HEK293 (cell line): Measurements from ENCODE around the gene TMEM178A.

Experiments used
- CTCF ChIA-PET: fragments of 350-600 bp; formaldehyde crosslinking; extraction: SDS; loops from one replicate; lab custom pipeline; 2021; ENCODE audit warnings: antibody characterized with exemption; lab: Yijun Ruan, JAX
- POLR2A ChIA-PET: fragments of 300-600 bp; formaldehyde crosslinking; extraction: SDS; loops from one replicate; lab custom pipeline; 2020; ENCODE audit warnings: antibody characterized with exemption, inconsistent platforms; lab: Yijun Ruan, JAX
- H3K27ac ChIP-seq: fragments of 200-500 bp; sonication (Bioruptor generic); 2 replicates; pipeline ENCODE4 v1.5.1; 2014; ENCODE audit warnings: low read depth, low read length, control low read depth, inconsistent platforms; ENCODE audit errors: extremely low read depth
- H3K36me3 ChIP-seq, 2 experiments: fragments of 200-500 bp in 1 of 2; sonication (Bioruptor generic) in 1 of 2; 1 replicate in 1 of 2; 2 replicates in 1 of 2; pipeline ENCODE4 v1.5.1; 2014 to 2017; ENCODE audit warnings: inconsistent platforms in 2 of 2, low read length in 2 of 2; ENCODE audit not compliant: control insufficient read depth in 2 of 2, insufficient read depth in 1 of 2
- H3K4me1 ChIP-seq: fragments of 200-500 bp; sonication (Bioruptor generic); 2 replicates; pipeline ENCODE4 v1.5.1; 2014; ENCODE audit warnings: mild to moderate bottlenecking, low read length, inconsistent platforms; ENCODE audit not compliant: control insufficient read depth, insufficient read depth
- H3K4me3 ChIP-seq: 2 replicates; pipeline ENCODE4 v1.5.1; 2011; ENCODE audit warnings: low read depth, mild to moderate bottlenecking, control low read depth, low read length, moderate library complexity
- H3K9me3 ChIP-seq: fragments of 200-500 bp; sonication (Bioruptor generic); 2 replicates; pipeline ENCODE4 v1.5.1; 2014; ENCODE audit warnings: low read depth, low read length, inconsistent platforms; ENCODE audit not compliant: control insufficient read depth, insufficient read depth
- IKZF3 ChIP-seq: fragments of 450-650 bp; IDR thresholded peaks from 2 replicates; pipeline ENCODE4 v1.5.0; 2018; ENCODE audit warnings: missing biosample characterization, mild to moderate bottlenecking, missing genetic modification characterization, moderate library complexity
- KLF1 ChIP-seq: fragments of 450-650 bp; formaldehyde crosslinking; IDR thresholded peaks from 2 replicates; pipeline ENCODE4 v1.5.1; 2016; ENCODE audit warnings: missing biosample characterization, missing genetic modification characterization
- KLF10 ChIP-seq: fragments of 450-650 bp; IDR thresholded peaks from 2 replicates; pipeline ENCODE4 v1.5.1; 2018; ENCODE audit warnings: missing biosample characterization, mild to moderate bottlenecking, missing genetic modification characterization
- KLF17 ChIP-seq: fragments of 450-650 bp; formaldehyde crosslinking; IDR thresholded peaks from 2 replicates; pipeline ENCODE4 v1.5.1; 2016; ENCODE audit warnings: missing biosample characterization, missing genetic modification characterization
- PBX3 ChIP-seq: sonication (generic); formaldehyde crosslinking; IDR thresholded peaks from 2 replicates; pipeline ENCODE4 v1.8.1; 2022; ENCODE audit warnings: mild to moderate bottlenecking, moderate library complexity, missing genetic modification reagents
- REPIN1 ChIP-seq: fragments of 450-650 bp; formaldehyde crosslinking; IDR thresholded peaks from 2 replicates; pipeline ENCODE4 v1.5.1; 2017; ENCODE audit warnings: missing biosample characterization, missing genetic modification characterization, low read depth
- SP7 ChIP-seq: fragments of 450-650 bp; formaldehyde crosslinking; IDR thresholded peaks from 2 replicates; pipeline ENCODE4 v1.5.1; 2016; ENCODE audit warnings: missing biosample characterization, missing genetic modification characterization
- ZBTB20 ChIP-seq: fragments of 450-650 bp; formaldehyde crosslinking; IDR thresholded peaks from 2 replicates; pipeline ENCODE4 v1.5.1; 2016; ENCODE audit warnings: missing biosample characterization, missing genetic modification characterization
- ZBTB49 ChIP-seq: fragments of 450-650 bp; formaldehyde crosslinking; IDR thresholded peaks from 2 replicates; pipeline ENCODE4 v1.5.1; 2016; ENCODE audit warnings: missing biosample characterization, missing genetic modification characterization, low read depth
- ZEB2 ChIP-seq: fragments of 450-650 bp; formaldehyde crosslinking; IDR thresholded peaks from 2 replicates; pipeline ENCODE4 v1.5.1; 2016; ENCODE audit warnings: missing biosample characterization, missing genetic modification characterization
- ZNF157 ChIP-seq: fragments of 450-650 bp; formaldehyde crosslinking; IDR thresholded peaks from 2 replicates; pipeline ENCODE4 v1.5.1; 2016; ENCODE audit warnings: missing biosample characterization, missing genetic modification characterization
- ZNF16 ChIP-seq: fragments of 450-650 bp; formaldehyde crosslinking; IDR thresholded peaks from 2 replicates; pipeline ENCODE4 v1.5.1; 2016; ENCODE audit warnings: low read depth, missing biosample characterization, missing genetic modification characterization
- ZNF24 ChIP-seq: fragments of 450-650 bp; formaldehyde crosslinking; IDR thresholded peaks from 2 replicates; pipeline ENCODE4 v1.5.1; 2016; ENCODE audit warnings: missing biosample characterization, missing genetic modification characterization
- ZNF266 ChIP-seq: fragments of 450-650 bp; formaldehyde crosslinking; IDR thresholded peaks from 2 replicates; pipeline ENCODE4 v1.5.1; 2016; ENCODE audit warnings: missing biosample characterization, missing genetic modification characterization, low read depth
- ZNF274 ChIP-seq, 2 experiments: fragments of 200-500 bp in 1 of 2; fragments of 450-650 bp in 1 of 2; sonication (Bioruptor generic) in 1 of 2; formaldehyde crosslinking in 1 of 2; IDR thresholded peaks; 2 replicates each; pipeline versions ENCODE4 v1.5.1 to v1.6.1; 2014 to 2016; ENCODE audit warnings: borderline replicate concordance in 1 of 2, inconsistent platforms in 1 of 2, low read length in 1 of 2, missing biosample characterization in 1 of 2, missing genetic modification characterization in 1 of 2
- ZNF362 ChIP-seq: fragments of 450-650 bp; formaldehyde crosslinking; IDR thresholded peaks from 2 replicates; pipeline ENCODE4 v1.5.1; 2016; ENCODE audit warnings: missing biosample characterization, missing genetic modification characterization
- ZNF426 ChIP-seq: fragments of 450-650 bp; formaldehyde crosslinking; IDR thresholded peaks from 2 replicates; pipeline ENCODE4 v1.5.1; 2017; ENCODE audit warnings: missing biosample characterization, missing genetic modification characterization, mild to moderate bottlenecking, inconsistent platforms, moderate library complexity
- ZNF48 ChIP-seq: fragments of 450-650 bp; formaldehyde crosslinking; IDR thresholded peaks from 2 replicates; pipeline ENCODE4 v1.5.1; 2016; ENCODE audit warnings: missing biosample characterization, missing genetic modification characterization
- ZNF488 ChIP-seq: fragments of 450-650 bp; formaldehyde crosslinking; IDR thresholded peaks from 2 replicates; pipeline ENCODE4 v1.5.1; 2016; ENCODE audit warnings: missing biosample characterization, missing genetic modification characterization
- ZNF530 ChIP-seq: fragments of 450-650 bp; formaldehyde crosslinking; IDR thresholded peaks from 2 replicates; pipeline ENCODE4 v1.5.1; 2016; ENCODE audit warnings: low read depth, missing biosample characterization, missing genetic modification characterization
- ZNF571 ChIP-seq: fragments of 450-650 bp; formaldehyde crosslinking; IDR thresholded peaks from 2 replicates; pipeline ENCODE4 v1.5.0; 2017; ENCODE audit warnings: missing biosample characterization, missing genetic modification characterization
- ZNF654 ChIP-seq: fragments of 450-650 bp; formaldehyde crosslinking; IDR thresholded peaks from 2 replicates; pipeline ENCODE4 v1.5.1; 2016; ENCODE audit warnings: low read depth, missing biosample characterization, missing genetic modification characterization
- ZNF701 ChIP-seq: fragments of 450-650 bp; formaldehyde crosslinking; IDR thresholded peaks from 2 replicates; pipeline ENCODE4 v1.5.1; 2016; ENCODE audit warnings: missing biosample characterization, missing genetic modification characterization
- ZNF76 ChIP-seq: fragments of 450-650 bp; formaldehyde crosslinking; IDR thresholded peaks from 2 replicates; pipeline ENCODE4; 2016; ENCODE audit warnings: low read depth, missing biosample characterization, missing genetic modification characterization, borderline replicate concordance
- ZNF776 ChIP-seq: fragments of 450-650 bp; formaldehyde crosslinking; IDR thresholded peaks from 2 replicates; pipeline ENCODE4 v1.5.0; 2017; ENCODE audit warnings: missing biosample characterization, missing genetic modification characterization, borderline replicate concordance
- ZNF785 ChIP-seq: fragments of 450-650 bp; formaldehyde crosslinking; IDR thresholded peaks from 2 replicates; pipeline ENCODE4 v1.5.1; 2016; ENCODE audit warnings: missing biosample characterization, missing genetic modification characterization
- ZNF843 ChIP-seq: fragments of 450-650 bp; formaldehyde crosslinking; IDR thresholded peaks from 2 replicates; pipeline ENCODE4 v1.5.1; 2016; ENCODE audit warnings: missing biosample characterization, missing genetic modification characterization

TMEM178A gene

GRCh38 chr2:39706312-39706711 lies 40.6 kb downstream of the TMEM178A start:
- H3K4me3 ChIP-seq: no peak overlapping the region
- H3K9me3 ChIP-seq: no peaks in the 10 kb centered on the region; the same call in 1 of the 2 replicates
- H3K27ac ChIP-seq: no peak overlapping the region
- ChIA-PET POLR2A (no interaction called here), CTCF (interaction anchor here (0.6 kb wide), 1 partner anchor 213 kb away, joined by 4 read pairs; no protein-coding TSS in a partner anchor)
- TF ChIP-seq ZNF266 (tag by site-specific recombination): no peak
- no peak for TF ChIP-seq ZNF362 (tag by site-specific recombination)
- no peak for TF ChIP-seq ZNF776
- no peak for TF ChIP-seq SP7
- no peak for TF ChIP-seq ZEB2 (tag by site-specific recombination)
- TF ChIP-seq PBX3: no peak
- no peak for TF ChIP-seq ZNF701 (tag by site-specific recombination)
- TF ChIP-seq KLF1: no peak
- H3K4me1 ChIP-seq: no peaks in the 10 kb centered on the region
- H3K36me3 ChIP-seq: no peaks in the 10 kb centered on the region

- ChIA-PET CTCF (no interaction called here), POLR2A (no interaction called here)
- TF ChIP-seq ZBTB49: no peak
- no peak for TF ChIP-seq ZNF426 (tag by site-specific recombination)
- no peak for TF ChIP-seq IKZF3
- no peak for TF ChIP-seq ZNF488 (tag by site-specific recombination)
- TF ChIP-seq ZNF843 (tag by site-specific recombination): no peak
- TF ChIP-seq ZNF76 (tag by site-specific recombination): no peak
- no peak for TF ChIP-seq ZNF701 (tag by site-specific recombination)
- no peak for TF ChIP-seq ZNF16 (tag by site-specific recombination)
- no peak for TF ChIP-seq REPIN1 (tag by site-specific recombination)
- no peak for TF ChIP-seq KLF10 (tag by site-specific recombination)
- TF ChIP-seq ZNF571 (tag by site-specific recombination): no peak
- no peak for TF ChIP-seq KLF17
- TF ChIP-seq ZNF48 (tag by site-specific recombination): no peak
- no peak for TF ChIP-seq ZNF24
- TF ChIP-seq ZNF530 (tag by site-specific recombination): no peak
- no peak for TF ChIP-seq ZNF785 (tag by site-specific recombination)
- TF ChIP-seq ZNF274 (IDR thresholded peaks at IDR 0.05; ENCODE audit: low read length): no peak
- TF ChIP-seq ZNF274 (tag by site-specific recombination; IDR thresholded peaks at IDR 0.05; ENCODE audit: borderline replicate concordance): no peak
- no peak for TF ChIP-seq ZNF157 (tag by site-specific recombination)
- TF ChIP-seq ZNF654 (tag by site-specific recombination): no peak
- TF ChIP-seq ZBTB20: no peak
- H3K36me3 ChIP-seq: no peaks in the 10 kb centered on the region
- no peaks in the 10 kb centered on the region for H3K9me3 ChIP-seq
- H3K27ac ChIP-seq: no peak overlapping the region
- H3K4me3 ChIP-seq: no peak overlapping the region
- no peaks in the 10 kb centered on the region for H3K4me1 ChIP-seq
Measured at GRCh38 chr2:39706945-39707344, 41.2 kb downstream of the TMEM178A start.
